Esophagus squamous epithelium (tissue), 5 donors: ENCODE results near the gene KRT34. TPM values are rescaled to one million over a fixed set of nuclear protein-coding genes. Genes with fewer than 3 reads are reported as not detected.
A peak's percentile ranks its signal among the peaks of the same experiment; 100 is the strongest.

ENCODE experiments used
- DNase-seq: peaks from one replicate; lab custom pipeline; 2025; lab: John Stamatoyannopoulos, UW
- H3K27ac ChIP-seq, 4 donors: fragments of 200-600 bp; sonication (generic); one replicate each; pipeline ENCODE4 v1.5.1; 2016 to 2019; ENCODE audit warnings: mild to moderate bottlenecking in 1 of 4
- H3K27me3 ChIP-seq, 4 donors: fragments of 200-600 bp; sonication (generic); 1 replicate in 3 of 4; 2 replicates in 1 of 4; pipeline versions ENCODE4 v1.5.1 to v1.6.0; 2017 to 2021; ENCODE audit warnings: antibody characterized with exemption in 1 of 4
- H3K36me3 ChIP-seq, 3 donors: fragments of 200-600 bp; sonication (generic); one replicate each; pipeline ENCODE4 v1.5.1; 2016 to 2019
- H3K4me1 ChIP-seq, 3 donors: fragments of 200-600 bp; sonication (generic); one replicate each; pipeline ENCODE4 v1.5.1; 2017 to 2019
- H3K4me3 ChIP-seq, 4 donors: fragments of 200-600 bp; sonication (generic); 1 replicate in 3 of 4; 2 replicates in 1 of 4; pipeline ENCODE4 v1.5.1; 2016 to 2019; ENCODE audit warnings: mild to moderate bottlenecking in 2 of 4, moderate library complexity in 1 of 4
- H3K9me3 ChIP-seq, 3 donors: fragments of 200-600 bp; sonication (generic); one replicate each; pipeline ENCODE4 v1.5.1; 2016 to 2019
- POLR2A ChIP-seq, 4 donors: fragments of 450-650 bp; IDR thresholded peaks; one replicate each; pipeline ENCODE4 v1.6.1; 2017; ENCODE audit warnings: antibody characterized with exemption in 4 of 4, mild to moderate bottlenecking in 4 of 4, moderate library complexity in 3 of 4
- WGBS, 2 donors: methylation state at CpG; one replicate each; pipeline ENCODE4 v1.1.5; 2018; 5-methylcytosine and 5-hydroxymethylcytosine counted together
- intact Hi-C: fragments of 100-400 bp; cut with DNase I; formaldehyde crosslinking; loops from one replicate; pipeline ENCODE4 v1.15.0; 2022
- total RNA-seq, 4 donors: library from RNA; depleted of rRNA; stranded (reverse); fragments of >200 nt; gene quantifications; one replicate each; pipeline ENCODE4 v1.1.0, GENCODE V29; 2016
- TF ChIP-seq, protein P1 (sequence below), 6 experiments: fragments of 450-650 bp in 4 of 6; fragments of 200-600 bp in 2 of 6; sonication (generic) in 2 of 6; IDR thresholded peaks; one replicate each; pipeline ENCODE4 v1.5.1; 2016 to 2019; ENCODE audit warnings: antibody characterized with exemption in 6 of 6, mild to moderate bottlenecking in 4 of 6, moderate library complexity in 4 of 6
- donor health status: DM: yes; HTN: yes; CAD: no.

KRT34 gene
- total RNA-seq, 4 donors from 2014 or later, result 0.40 to 1.1 (median 0.64) TPM

- Histone ChIP-seq H3K4me1 (peaks cover 25 to 46% (median 26%) of the 10 kb centered on the region in 3 donors), H3K36me3 (no peaks in the 10 kb centered on the region), H3K9me3 (no peaks in the 10 kb centered on the region), H3K27ac (no peak overlapping the region), H3K4me3 (no peak overlapping the region), H3K27me3 (no peaks in the 10 kb centered on the region)
- DNase-seq, result no peak
- WGBS, 2 donors, result 88 to 89% methylated on average over 7 to 10 of the region's 10 CpGs
- intact Hi-C loops, result no loop called here
- no peak for TF ChIP-seq POLR2A (IDR thresholded peaks at IDR 0.05)
- TF ChIP-seq, protein P1, sequence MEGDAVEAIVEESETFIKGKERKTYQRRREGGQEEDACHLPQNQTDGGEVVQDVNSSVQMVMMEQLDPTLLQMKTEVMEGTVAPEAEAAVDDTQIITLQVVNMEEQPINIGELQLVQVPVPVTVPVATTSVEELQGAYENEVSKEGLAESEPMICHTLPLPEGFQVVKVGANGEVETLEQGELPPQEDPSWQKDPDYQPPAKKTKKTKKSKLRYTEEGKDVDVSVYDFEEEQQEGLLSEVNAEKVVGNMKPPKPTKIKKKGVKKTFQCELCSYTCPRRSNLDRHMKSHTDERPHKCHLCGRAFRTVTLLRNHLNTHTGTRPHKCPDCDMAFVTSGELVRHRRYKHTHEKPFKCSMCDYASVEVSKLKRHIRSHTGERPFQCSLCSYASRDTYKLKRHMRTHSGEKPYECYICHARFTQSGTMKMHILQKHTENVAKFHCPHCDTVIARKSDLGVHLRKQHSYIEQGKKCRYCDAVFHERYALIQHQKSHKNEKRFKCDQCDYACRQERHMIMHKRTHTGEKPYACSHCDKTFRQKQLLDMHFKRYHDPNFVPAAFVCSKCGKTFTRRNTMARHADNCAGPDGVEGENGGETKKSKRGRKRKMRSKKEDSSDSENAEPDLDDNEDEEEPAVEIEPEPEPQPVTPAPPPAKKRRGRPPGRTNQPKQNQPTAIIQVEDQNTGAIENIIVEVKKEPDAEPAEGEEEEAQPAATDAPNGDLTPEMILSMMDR (IDR thresholded peaks at IDR 0.05), result no peak
Measured at GRCh38 chr17:41407226-41407625, 25.1 kb upstream of the KRT34 start.

GRCh38 chr17:41406205-41406604 lies 24.1 kb upstream of the KRT34 start:
- intact Hi-C loops, result no loop called here
- H3K36me3 ChIP-seq, result no peaks in the 10 kb centered on the region
- H3K27ac ChIP-seq, result no peak overlapping the region
- DNase-seq, result no peak
- no peak for TF ChIP-seq POLR2A (IDR thresholded peaks at IDR 0.05)
- TF ChIP-seq, protein P1 (IDR thresholded peaks at IDR 0.05), result peak in 4 of 6 experiments; percentile 17 to 46 (median 22)
- no peaks in the 10 kb centered on the region for H3K27me3 ChIP-seq
- H3K4me3 ChIP-seq, result no peak overlapping the region
- H3K9me3 ChIP-seq, result no peaks in the 10 kb centered on the region
- H3K4me1 ChIP-seq, result peaks cover 28 to 52% (median 29%) of the 10 kb centered on the region in 3 donors
- 38 to 70% methylated on average over 2 to 5 of the region's 5 CpGs for WGBS, 2 donors

DNA sequence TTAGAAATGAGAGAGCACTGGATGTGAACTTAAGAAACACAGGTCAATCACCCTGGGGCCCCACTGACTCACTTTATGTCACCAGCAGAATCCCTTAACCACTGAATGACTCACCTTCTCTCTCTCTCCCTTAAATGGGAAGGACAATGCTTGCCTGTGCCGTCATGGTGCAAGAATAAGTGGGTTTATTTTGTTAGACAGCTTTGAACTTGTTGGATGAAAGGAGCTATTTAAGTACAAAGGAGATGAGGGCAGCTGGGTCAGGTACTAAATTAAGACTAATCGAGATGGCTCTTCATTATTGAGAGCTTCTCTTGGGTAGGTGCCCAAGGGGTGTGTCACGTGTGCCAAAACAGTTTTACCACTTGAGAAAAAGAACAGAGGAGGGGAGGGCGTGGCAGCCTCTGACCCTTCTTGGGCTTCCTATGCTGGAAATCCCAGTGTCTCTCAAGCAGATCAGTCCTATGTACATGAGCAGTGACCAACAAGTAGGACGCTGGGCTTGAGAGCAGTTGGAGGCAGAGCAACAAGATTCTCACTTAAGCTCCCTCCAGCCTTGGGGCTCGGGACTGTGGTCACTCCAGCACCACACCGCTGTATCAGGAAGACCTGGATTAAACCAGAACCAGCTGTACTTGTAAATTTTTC lies 22.0 kb upstream of the KRT34 start:
- intact Hi-C loops, result no loop called here
- WGBS, 2 donors, result 23 to 37% methylated on average over 7 of the region's 7 CpGs
- TF ChIP-seq, protein P1 (IDR thresholded peaks at IDR 0.05), result no peak
- TF ChIP-seq POLR2A (IDR thresholded peaks at IDR 0.05), result no peak
- no peaks in the 10 kb centered on the region for H3K27me3 ChIP-seq
- peak overlapping the region; percentile 64 to 85 (median 76) for H3K27ac ChIP-seq
- H3K9me3 ChIP-seq, result no peaks in the 10 kb centered on the region
- no peak overlapping the region for H3K4me3 ChIP-seq
- no peaks in the 10 kb centered on the region for H3K36me3 ChIP-seq
- peaks cover 28 to 52% (median 33%) of the 10 kb centered on the region in 3 donors for H3K4me1 ChIP-seq
- no peak for DNase-seq

GRCh38 chr17:41403404-41404023 lies 21.4 kb upstream of the KRT34 start:
- Histone ChIP-seq H3K27me3 (no peaks in the 10 kb centered on the region), H3K27ac (peak overlapping the region in 3 of 4 donors; percentile 41 to 85 (median 71)), H3K4me1 (peaks cover 28 to 52% (median 33%) of the 10 kb centered on the region in 3 donors), H3K4me3 (no peak overlapping the region), H3K36me3 (no peaks in the 10 kb centered on the region), H3K9me3 (no peaks in the 10 kb centered on the region)
- DNase-seq, result no peak
- 40 to 48% methylated on average over 4 of the region's 4 CpGs for WGBS, 2 donors
- TF ChIP-seq, protein P1 (IDR thresholded peaks at IDR 0.05), result no peak
- TF ChIP-seq POLR2A (IDR thresholded peaks at IDR 0.05), result no peak
- intact Hi-C loops, result no loop called here

- H3K27me3 ChIP-seq, result no peaks in the 10 kb centered on the region
- WGBS, 2 donors, result 39 to 42% methylated on average over 5 of the region's 5 CpGs
- H3K4me1 ChIP-seq, result peaks cover 28 to 52% (median 33%) of the 10 kb centered on the region in 3 donors
- no peak for DNase-seq
- peak overlapping the region; percentile 5 to 85 (median 46) for H3K27ac ChIP-seq
- H3K36me3 ChIP-seq, result no peaks in the 10 kb centered on the region
- TF ChIP-seq, protein P1 (IDR thresholded peaks at IDR 0.05), result no peak
- TF ChIP-seq POLR2A (IDR thresholded peaks at IDR 0.05), result no peak
- H3K4me3 ChIP-seq, result no peak overlapping the region
- no peaks in the 10 kb centered on the region for H3K9me3 ChIP-seq
- intact Hi-C loops, result no loop called here
Measured at GRCh38 chr17:41402161-41402560, 20.1 kb upstream of the KRT34 start.
